ENCODE measurements around the gene DSTN. TPM values are rescaled to one million over a fixed set of nuclear protein-coding genes. Genes with fewer than 3 reads are reported as not detected.

Gene DSTN
- total RNA-seq, 2 donors from 2014 or later, result 1,245 to 1,338 TPM

DNA sequence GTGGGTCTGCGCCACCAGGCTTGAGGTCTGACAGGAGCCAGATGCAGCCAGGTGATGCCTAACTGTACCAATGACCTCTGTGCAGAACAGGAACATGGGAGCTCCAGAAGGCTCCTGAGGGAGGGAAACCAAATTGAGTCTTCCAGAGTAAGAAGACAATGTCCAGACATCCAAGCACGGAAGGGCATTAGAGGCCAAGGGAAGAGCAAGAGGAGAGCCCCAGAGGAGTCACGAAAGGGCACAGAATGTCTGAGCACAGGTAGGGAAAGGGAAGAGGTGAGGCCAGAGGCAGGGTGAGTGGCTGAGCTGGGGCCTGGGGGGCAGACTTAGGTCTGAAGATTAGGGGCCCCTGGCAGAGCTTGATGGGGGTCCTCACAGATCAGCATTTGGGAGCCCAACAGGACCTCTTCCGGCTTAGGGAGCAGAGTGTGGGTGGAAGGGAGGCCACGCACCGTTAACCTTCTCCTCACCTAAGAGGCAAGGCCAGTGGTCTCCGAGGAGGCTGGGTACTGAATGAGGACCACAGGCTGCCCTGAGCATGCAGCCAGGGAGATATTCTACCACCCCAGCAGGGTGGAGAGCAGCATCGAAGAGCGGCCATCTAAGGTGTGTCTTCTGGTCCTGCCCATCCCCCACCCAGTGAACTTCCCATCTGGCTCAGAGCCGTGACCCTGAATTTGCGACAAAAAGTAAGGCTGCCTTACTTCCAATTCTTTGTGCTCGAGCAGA, 70.4 kb downstream of the DSTN start:
- no peak for DNase-seq (ENCODE audit: low spot score)
- intact Hi-C loops (cut with DNase I), result no loop called here

DNA sequence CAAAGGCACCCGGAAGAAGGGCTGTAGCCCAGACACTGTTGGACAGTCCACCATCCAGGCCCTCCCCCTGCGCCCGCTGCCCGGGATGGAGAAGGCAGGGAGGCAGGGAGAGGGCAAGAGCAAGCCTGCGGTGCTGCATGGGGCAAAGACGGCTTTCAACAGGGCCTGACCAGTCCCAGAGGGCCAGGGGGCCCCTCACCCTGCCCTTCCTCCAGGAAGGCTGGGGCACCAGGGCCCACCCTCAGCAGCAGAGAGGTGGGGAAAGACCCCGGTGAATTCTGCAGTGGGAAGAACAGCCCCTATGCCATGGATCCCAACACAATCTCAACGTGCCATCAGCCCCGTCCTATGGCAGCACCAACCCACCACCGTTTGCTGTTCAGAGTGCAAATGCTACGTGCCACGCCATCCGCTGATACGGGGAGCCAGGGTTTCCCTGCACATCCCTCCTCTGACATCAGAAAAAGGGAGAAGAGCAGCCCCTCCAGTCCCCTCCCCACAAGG, 71.1 kb downstream of the DSTN start:
- intact Hi-C loops (cut with DNase I), result no loop called here
- DNase-seq (ENCODE audit: low spot score), result no peak

DNA sequence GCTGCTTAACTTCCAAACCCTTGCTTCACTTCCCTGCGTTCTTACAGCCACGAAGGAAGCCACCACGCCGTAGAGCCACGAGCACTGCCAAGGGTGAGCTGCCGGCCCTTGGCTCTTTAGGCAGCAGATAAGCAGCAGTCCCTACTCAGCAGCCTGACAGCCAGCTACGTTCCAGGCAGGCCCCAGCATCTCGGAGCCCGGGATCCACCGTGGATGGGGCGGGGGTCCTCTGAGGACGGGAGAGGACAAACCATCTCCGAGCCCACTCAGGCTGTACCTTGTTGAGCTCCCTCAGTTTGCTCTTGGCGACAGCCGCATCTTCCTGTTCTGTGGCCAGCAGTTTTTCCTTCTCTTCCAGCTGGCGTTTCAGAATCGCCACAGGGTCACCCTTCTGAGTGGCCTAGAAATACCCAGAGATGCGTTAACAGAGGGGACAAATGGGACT, 71.7 kb downstream of the DSTN start:
- DNase-seq (ENCODE audit: low spot score), result no peak
- intact Hi-C loops (cut with DNase I), result no loop called here

DNA sequence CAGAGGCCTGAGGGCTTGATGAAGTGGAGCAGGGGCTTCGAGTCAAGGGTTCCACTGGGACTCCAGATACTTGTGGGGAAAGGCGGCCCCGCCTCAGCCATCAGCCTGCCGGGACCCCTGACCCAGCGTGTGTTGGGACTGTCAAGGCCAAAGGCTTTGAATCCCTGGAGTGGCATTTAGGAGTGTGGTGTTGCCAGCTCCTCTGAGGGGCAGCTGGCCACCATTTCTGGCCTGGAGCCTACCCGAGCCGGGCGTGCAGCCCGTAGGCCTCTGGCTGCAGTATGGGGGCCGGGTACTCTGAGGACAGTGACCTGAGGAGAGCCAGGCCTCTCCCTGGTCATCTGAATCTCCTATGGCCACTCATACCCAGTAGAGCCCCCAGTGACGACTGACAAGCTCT, 72.1 kb downstream of the DSTN start:
- no peak for DNase-seq (ENCODE audit: low spot score)
- intact Hi-C loops (cut with DNase I), result no loop called here

- DNase-seq (ENCODE audit: low spot score), result no peak
- intact Hi-C loops (cut with DNase I), result no loop called here
Observed at GRCh38 chr20:17642404-17643269, 72.8 kb downstream of the DSTN start.

GRCh38 chr20:17643531-17644188, 73.8 kb downstream of the DSTN start:
- peak; percentile 66 for DNase-seq (ENCODE audit: low spot score)
- intact Hi-C loops (cut with DNase I), result no loop called here

DNA sequence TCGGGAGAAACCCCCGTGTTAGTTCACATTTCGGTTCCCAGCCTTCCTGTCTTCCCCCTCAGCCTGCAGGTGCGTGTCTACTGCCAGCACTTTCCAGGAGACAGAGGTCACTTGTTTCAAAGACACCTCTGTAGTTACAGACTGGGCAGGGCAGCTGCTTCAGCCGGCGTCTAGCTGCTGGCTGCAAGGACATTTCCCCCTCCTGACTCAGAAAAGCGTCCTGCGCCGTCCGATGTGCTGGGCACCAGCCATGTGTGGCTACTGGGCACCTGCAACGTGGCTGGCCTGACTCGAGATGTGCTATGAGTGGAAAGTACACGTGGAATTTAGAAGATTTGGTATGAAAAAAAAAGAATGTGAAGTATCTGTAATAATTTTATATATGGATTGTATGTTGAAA, 74.6 kb downstream of the DSTN start:
- peak; percentile 71 for DNase-seq (ENCODE audit: low spot score)
- intact Hi-C loops (cut with DNase I), result no loop called here

- peak; percentile 69 for DNase-seq (ENCODE audit: low spot score)
- intact Hi-C loops (cut with DNase I), result no loop called here
Observed at GRCh38 chr20:17645010-17645409, 75.1 kb downstream of the DSTN start.

- peak; percentile 71 for DNase-seq (ENCODE audit: low spot score)
- intact Hi-C loops (cut with DNase I), result no loop called here
Observed at GRCh38 chr20:17645546-17646208, 75.8 kb downstream of the DSTN start.

GRCh38 chr20:17646209-17646960, 76.5 kb downstream of the DSTN start:
- intact Hi-C loops (cut with DNase I), result no loop called here
- no peak for DNase-seq (ENCODE audit: low spot score)

DNA sequence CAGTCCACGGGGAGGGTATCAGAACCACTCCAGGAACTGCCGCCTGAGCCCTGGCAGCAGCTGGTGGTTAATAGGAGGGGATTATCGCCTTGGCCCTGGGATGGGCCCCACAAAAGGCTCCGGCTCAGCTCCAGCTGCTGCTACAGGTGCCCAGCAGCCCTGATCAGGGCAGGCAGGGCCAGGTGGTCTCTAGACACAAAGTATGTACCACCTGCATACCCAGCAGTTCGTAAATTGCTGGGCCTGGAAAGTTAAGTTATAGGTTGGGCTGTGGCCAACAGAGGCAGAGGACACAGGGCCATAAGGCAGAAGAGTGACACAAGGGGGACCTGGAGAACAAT, 77.1 kb downstream of the DSTN start:
- intact Hi-C loops (cut with DNase I), result no loop called here
- DNase-seq (ENCODE audit: low spot score), result peak; percentile 64

DNA sequence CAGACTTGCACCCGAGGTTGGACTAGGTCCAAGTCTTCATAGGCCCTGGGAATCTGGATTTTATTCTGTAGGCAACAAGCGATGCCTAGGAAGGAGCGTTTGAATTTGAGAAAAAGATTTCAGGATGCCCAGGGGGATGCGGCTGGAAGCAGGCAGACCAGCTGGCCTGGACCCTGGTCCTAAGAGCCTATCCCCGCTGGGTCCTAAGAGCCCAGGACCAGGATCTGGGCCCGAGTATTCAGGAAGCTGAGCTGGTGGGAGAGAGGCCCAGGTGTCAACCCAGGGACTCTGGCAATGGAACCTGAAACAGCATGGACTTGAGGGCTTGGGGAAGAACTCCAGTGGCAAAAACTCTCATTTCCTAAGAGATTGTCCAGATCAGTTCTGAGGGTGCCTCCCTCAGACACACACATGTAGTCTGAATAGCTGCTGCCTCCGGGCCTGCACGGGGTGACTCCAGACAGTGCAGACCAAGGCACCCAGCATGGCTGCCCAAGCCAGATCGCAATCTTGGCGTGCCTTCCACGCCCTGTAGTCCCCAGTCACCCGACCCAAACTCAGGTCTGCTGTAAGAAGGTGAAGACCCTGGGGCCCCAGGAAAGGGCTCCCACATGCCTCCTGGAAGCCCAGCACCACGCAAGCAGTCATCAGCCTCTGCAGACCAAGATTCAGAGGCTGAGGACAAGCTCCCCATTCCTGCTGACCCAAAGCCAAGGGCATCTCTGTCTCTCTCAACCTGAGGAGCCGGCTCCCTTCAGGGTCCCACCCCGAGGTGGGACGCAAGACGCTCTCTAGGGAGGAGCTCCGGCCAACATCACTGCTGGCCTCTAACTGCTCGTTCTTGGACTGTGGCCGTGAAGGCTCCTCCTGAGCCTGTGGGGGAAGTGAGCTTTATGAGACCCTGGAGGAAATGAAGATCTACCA, 77.8 kb downstream of the DSTN start:
- peak; percentile 77 for DNase-seq (ENCODE audit: low spot score)
- intact Hi-C loops (cut with DNase I), result no loop called here

GRCh38 chr20:17648315-17648646, 78.4 kb downstream of the DSTN start:
- DNase-seq (ENCODE audit: low spot score), result peak; percentile 86
- intact Hi-C loops (cut with DNase I), result no loop called here

DNA sequence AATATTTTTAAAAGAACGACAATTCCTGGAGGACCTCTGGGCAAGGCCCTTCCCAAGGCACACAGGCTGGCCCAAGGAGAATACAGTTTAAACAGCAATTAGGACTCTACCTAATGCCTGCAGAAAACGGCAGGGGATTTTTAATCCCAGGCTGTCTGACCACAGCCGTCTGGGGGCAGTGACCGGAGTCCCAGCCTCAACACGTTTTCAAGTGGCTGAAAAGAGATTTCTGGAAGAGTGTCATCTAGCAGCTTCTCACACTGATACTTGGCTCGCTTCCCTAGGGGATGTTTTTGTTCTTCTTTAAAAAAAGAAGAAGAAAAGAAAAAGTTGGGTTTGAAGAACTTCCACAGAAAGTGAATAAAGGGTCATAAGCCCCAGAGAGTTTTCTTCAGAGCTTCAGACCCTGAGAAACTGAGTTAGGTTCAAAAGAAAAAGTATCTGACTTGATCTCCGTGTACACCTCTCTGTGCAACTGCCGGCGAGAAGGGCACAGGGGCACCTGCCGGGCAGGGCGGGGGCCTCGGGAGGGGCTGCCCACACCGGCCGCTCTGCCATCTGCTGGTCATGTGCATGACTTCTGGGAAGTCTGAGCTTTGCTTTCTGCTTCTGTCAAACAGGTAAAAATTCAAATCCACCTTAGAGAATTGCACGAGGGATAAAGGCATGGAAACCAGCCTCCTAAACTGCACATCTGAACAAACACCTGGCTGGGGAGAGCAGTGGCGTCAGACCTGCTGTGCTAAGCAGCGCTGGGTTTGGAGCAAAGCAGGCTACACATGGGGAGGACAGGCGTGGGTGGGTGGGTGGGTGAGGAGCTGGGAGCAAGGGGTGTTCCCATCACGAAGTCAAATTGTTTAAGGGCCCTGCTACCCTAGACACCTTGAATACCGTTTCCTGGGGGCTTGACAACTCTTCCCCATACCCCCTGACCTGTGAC, 79.2 kb downstream of the DSTN start:
- intact Hi-C loops (cut with DNase I), result no loop called here
- DNase-seq (ENCODE audit: low spot score), result peak; percentile 76

DNA sequence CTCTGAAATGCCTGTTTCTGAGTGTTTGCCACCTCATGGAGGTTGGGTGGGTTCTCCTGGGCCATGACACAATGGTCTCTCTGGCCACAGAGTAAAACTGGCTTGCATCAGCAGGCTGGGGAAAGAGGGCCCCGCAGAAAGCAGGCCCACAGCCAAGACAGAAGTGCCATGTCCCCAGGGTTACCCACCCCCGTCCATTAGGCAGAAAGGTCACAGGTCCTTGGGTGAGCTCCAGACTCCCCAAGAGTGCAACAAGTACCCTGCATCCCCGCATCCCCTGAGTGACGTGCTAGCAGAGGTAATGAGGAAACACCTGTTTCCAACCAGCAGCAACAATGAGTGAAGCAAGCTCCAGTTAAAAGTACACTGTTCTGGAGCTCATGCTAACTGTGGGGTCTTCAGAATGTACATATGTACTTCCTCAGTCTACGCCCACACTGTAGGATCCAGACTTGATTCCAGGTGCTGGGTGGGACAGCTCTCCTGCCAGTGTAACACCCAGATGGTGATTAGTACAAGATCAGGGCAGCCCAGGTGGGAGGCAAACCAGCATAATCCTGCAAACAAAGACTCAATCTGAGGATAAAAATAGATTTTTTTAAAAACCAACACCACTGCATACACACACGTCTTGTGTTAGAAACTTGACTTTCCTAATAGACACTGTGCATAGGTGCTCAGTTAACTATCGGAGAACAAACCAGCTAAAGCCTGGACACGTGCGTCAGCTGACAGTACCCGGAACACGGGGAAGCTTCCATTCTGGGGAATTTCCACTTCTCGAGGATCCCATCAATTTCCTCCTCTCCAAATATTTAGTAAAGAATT, 80.6 kb downstream of the DSTN start:
- intact Hi-C loops (cut with DNase I), result no loop called here

DNA sequence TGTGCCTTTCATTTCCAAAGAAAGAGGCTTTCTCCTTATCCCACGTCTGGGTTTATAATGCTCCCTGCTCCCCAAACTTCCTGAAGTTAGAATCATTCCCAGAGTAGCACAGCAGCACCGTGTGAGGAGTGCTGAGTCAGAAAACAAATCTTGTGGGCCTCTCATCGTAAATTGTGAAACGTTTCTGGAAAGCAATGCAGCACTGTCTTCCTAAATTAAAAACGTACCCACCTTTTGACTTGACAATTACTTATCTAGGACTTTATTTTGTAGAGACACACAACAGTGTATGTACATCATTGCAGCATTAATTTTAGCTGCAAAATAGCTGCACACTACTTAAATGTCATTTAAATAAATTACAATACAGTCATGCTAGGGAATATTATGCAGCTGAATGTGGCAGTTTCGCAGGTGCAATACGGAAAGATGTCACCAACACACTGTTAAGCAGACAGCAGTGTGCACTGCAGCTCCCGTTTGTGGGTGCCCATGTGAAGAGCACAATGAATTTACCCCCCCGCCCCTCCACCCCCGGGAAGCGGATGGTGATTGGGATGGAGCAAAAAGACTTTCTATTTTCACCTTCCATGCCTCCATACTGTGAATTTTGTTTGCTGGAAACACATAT, 81.4 kb downstream of the DSTN start:
- DNase-seq (ENCODE audit: low spot score), result no peak
- intact Hi-C loops (cut with DNase I), result no loop called here

More for the DNA sequence above, 80.6 kb downstream of the DSTN start:
- DNase-seq (ENCODE audit: low spot score), result no peak

Data from posterior vena cava (tissue), 2 donors.